ENCODE measurements around the gene KRT79.

The KRT79 gene

DNA sequence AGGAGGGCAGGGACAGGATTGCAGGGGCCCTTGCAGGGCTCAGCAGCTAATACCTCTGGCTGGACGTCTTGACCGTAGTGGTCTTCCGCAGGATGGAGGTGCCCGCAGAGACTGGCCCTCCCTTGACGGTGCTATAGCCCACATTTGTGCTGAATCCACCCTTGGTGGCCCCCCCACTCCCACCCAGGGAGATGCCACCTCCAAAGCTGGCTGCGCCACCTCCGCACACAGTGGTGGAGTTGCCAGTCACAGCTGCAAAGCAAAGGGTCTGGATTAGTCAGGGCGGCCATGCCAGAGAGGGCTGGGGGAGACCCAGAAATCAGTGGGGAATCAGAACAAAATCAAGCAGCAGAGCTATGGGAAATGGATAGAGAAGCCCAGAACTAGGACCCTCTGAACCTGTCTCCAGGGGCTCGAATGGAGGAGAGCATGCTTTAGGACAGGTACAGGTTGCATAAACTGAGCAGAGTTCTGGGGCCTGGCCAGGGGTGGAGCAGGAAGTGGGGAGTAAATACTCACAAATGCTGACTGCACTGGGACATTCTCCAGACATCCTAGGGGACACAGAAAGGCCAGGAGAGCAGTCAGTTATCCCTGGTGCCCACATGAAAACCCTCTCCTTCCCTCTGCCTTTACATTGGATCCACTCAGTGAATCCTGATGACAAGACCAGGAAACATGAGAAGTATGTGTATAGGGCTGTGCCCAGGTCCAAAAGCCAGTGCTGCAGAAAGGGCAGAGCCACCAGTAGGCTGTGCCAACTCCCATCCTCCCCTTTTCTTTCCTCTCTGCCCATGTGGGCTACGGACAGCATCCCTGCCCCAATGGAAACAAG lies 12.1 kb downstream of the KRT79 start:
- FAIRE-seq (no peak), DNase-seq (ENCODE audit: extremely low spot score, insufficient read length, low read depth) (no peak)

- no peak for FAIRE-seq
- DNase-seq (ENCODE audit: extremely low spot score, insufficient read length, low read depth): no peak
Measured at GRCh38 chr12:52821071-52821730, 12.9 kb downstream of the KRT79 start.

GRCh38 chr12:52820521-52820920 lies 13.6 kb downstream of the KRT79 start:
- FAIRE-seq (no peak), DNase-seq (ENCODE audit: extremely low spot score, insufficient read length, low read depth) (no peak)

- DNase-seq (ENCODE audit: extremely low spot score, insufficient read length, low read depth) (no peak), FAIRE-seq (no peak)
Measured at GRCh38 chr12:52819731-52820510, 14.2 kb downstream of the KRT79 start.

GRCh38 chr12:52818887-52819420 lies 15.2 kb downstream of the KRT79 start:
- no peak for FAIRE-seq
- DNase-seq (ENCODE audit: extremely low spot score, insufficient read length, low read depth): no peak

- DNase-seq (ENCODE audit: extremely low spot score, insufficient read length, low read depth): no peak
- FAIRE-seq: no peak
Measured at GRCh38 chr12:52818388-52818787, 15.7 kb downstream of the KRT79 start.

- no peak for FAIRE-seq
- no peak for DNase-seq (ENCODE audit: extremely low spot score, insufficient read length, low read depth)
Measured at GRCh38 chr12:52817699-52818238, 16.3 kb downstream of the KRT79 start.

DNA sequence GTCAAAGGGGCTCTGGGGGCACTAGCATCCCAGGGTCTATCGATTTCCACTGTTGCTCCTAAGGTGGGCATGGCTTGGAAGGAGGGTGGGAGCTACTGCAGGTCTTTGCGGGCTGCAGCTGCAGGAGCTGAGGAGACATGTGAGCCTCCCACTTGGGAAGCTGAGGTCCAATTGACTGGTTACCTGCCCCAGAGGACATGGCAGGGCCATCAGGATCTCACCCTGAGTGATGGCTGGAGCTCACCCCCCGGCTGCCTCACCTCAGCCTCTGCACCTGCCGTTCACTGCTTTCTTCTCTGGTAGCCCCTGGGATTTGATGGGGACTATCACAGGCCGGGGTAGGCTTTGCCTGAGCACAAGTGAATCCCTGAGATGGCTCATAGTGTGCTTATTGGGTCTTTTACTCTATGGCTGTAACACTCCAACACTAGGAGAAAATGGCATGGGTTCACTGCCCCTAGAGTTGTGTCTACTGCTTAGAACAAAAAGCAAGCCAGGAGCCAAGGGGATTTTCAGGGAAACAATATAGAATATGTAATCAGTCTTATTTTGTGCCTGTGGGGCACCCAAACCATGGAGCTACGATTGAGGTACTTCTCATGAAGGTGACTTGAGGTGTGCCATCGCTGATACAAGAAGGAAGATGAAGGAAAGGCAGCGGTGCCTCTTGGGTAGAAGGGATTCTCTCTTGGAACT lies 17.0 kb downstream of the KRT79 start:
- DNase-seq (ENCODE audit: extremely low spot score, insufficient read length, low read depth) (no peak), FAIRE-seq (no peak)

DNA sequence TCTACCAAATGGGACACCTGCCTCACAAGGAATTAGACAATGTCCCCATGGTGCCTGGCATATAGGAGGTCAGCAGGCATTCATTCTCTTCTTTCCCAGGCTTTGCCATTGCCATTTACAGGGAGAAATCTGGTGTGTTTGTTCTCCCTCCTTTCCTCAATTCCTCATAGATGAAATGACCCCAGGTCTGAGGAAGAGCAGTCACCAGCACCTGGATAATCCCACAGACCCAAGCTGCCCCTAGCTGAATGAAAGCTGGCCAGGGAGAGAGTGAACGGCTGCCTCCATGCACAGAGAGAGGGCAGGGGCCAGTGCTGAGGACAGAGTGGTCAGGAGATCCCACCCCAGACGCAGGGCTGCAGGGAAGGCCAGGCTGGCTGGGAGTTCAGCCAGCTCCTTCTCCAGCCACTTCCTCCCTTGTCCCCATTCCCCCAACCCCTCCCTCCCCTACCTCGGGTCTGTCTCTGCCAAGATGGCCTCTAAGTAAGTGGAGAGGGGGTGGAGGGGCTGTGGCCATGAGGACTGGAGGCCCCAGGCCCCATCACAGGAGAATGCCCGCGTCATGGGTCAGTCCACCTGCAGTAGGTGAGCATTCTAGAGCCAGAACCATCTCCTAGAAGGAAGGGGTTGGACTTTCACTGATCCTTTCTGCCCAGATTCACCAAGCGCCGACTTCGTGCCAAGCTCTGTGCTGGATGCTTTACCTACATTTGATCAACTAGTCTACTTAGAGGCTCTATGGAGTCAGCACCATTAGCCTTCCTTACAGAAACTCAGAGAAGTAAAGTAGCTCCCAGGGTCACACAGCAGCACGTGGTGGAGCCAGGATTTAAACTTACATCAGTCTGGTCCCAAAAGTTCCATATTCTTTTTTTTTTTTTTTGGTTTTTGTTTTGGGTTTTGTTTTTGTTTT lies 18.2 kb downstream of the KRT79 start:
- DNase-seq (ENCODE audit: extremely low spot score, insufficient read length, low read depth): no peak
- no peak for FAIRE-seq

DNA sequence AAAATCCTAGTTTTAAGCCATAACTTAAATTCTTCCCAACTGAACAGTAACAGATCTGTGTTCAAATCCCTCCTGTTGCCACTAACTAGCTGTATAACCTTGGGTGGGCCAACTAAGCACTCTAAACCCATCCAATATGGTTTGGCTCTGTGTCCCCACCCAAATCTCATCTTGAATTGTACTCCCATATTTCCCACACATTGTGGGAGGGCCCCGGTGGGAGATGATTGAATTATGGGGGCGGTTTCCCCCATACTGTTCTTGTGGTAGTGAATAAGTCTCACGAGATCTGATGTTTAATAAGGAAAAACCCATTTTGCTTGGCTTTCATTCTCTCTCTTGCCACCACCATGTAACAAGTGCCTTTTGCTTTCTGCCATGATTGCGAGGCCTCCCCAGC lies 18.9 kb downstream of the KRT79 start:
- DNase-seq (ENCODE audit: extremely low spot score, insufficient read length, low read depth) (no peak), FAIRE-seq (no peak)

DNA sequence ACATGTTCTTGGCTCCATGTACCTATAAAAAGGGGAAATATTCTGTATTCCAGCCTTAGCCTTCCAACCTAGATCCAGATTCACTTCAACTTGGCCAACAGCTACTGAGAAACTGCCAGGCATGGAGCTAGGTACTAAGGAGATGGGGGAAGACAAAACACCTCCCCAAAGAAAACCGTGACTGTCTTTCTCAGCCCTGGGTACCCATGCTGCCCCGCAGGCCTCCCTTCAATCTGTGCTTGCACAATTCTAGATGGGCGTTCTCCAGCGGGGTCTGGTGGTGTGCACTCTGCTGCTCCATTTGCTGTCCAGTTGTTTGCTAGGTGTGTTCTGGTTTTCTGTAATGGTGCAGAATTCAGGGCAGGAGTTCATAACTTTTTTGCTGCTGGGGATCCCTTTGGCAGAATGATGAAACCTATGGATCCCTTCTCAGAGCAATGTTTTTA lies 19.4 kb downstream of the KRT79 start:
- FAIRE-seq (no peak), DNase-seq (ENCODE audit: extremely low spot score, insufficient read length, low read depth) (no peak)

GRCh38 chr12:52813885-52814709 lies 20.0 kb downstream of the KRT79 start, which contains the start of gene KRT4:
KRT4 (minus strand) TSS chr12:52814116; CDS start chr12:52814058, 58 bp downstream.
- no peak for DNase-seq (ENCODE audit: extremely low spot score, insufficient read length, low read depth)
- FAIRE-seq: no peak

DNA sequence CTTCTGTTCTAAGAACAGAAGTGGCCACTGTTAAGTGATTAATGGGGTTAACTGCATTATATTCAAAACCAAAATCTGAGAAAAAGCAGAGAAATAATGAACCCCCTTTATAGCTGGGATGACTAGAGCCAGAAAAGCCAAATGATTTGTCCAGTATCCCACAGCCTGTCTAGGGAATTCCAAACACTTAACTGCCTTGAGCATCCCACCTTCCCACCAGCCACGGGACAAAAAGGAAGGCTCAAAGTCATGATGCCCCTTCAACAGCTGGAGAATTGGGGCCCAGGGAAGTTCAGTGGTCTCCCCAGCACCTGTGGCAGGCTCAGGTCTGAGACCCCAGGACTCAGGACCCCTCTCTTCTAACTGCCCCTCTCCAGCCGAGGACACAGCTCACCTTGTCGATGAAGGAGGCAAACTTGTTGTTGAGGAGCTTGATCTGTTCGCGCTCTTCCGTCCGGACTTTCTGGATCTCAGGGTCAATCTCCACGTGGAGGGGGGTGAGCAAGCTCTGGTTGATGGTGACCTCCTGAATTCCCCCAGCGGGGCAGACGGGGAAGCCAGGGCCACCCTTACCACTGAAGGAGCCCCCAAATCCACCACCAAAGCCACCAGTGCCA lies 20.8 kb downstream of the KRT79 start:
- FAIRE-seq (no peak), DNase-seq (ENCODE audit: extremely low spot score, insufficient read length, low read depth) (no peak)

GRCh38 chr12:52812749-52813148 lies 21.4 kb downstream of the KRT79 start:
- DNase-seq (ENCODE audit: extremely low spot score, insufficient read length, low read depth) (no peak), FAIRE-seq (no peak)

GRCh38 chr12:52812073-52812400 lies 22.1 kb downstream of the KRT79 start:
- FAIRE-seq (no peak), DNase-seq (ENCODE audit: extremely low spot score, insufficient read length, low read depth) (no peak)

- no peak for DNase-seq (ENCODE audit: extremely low spot score, insufficient read length, low read depth)
- no peak for FAIRE-seq
Measured at GRCh38 chr12:52811191-52812072, 22.7 kb downstream of the KRT79 start.

Data from GM18507 (cell line).